ENCODE measurements around the gene TMEM202. TPM values are rescaled to one million over a fixed set of nuclear protein-coding genes. Genes with fewer than 3 reads are reported as not detected.

TMEM202 gene
- total and polyA plus RNA-seq, 10 of the 15 experiments (the other 5 are each of a cell fraction or from before 2014, with no cell fraction given) = not detected

- Histone ChIP-seq H4K20me1 (ENCODE audit: control insufficient read depth, insufficient read depth) (no peaks in the 10 kb centered on the region), H3K4me3 (no peak overlapping the region), H3K4me1 (ENCODE audit: control insufficient read depth, insufficient read depth, low read length) (no peaks in the 10 kb centered on the region), H3K79me2 (ENCODE audit: control insufficient read depth, insufficient read depth, low read length) (no peaks in the 10 kb centered on the region), H3K9ac (ENCODE audit: control insufficient read depth, insufficient read depth, low read length) (no peak overlapping the region), H3K27ac (ENCODE audit: control insufficient read depth, insufficient read depth) (no peak overlapping the region), H3K27me3 (replicated peaks in 1 of 2; ENCODE audit: control insufficient read depth in 2 of 2, insufficient read depth in 2 of 2, low read length in 1 of 2) (no peaks in the 10 kb centered on the region; a peak in 2 of 4 replicates), H3K4me2 (ENCODE audit: control insufficient read depth, insufficient read depth) (no peak overlapping the region), H3K9me3 (replicated peaks; ENCODE audit: control insufficient read depth, insufficient read depth, low read length) (no peaks in the 10 kb centered on the region), H2AFZ (ENCODE audit: control insufficient read depth, low read depth, low read length) (no peak overlapping the region), H3K36me3 (ENCODE audit: control insufficient read depth in 2 of 2, insufficient read depth in 2 of 2, low read length in 1 of 2) (no peaks in the 10 kb centered on the region)
- ATAC-seq = no peak
- TF ChIP-seq KDM1A (IDR thresholded peaks at IDR 0.05; ENCODE audit: borderline replicate concordance) = no peak
- no peak for TF ChIP-seq CREM (IDR thresholded peaks at IDR 0.05; ENCODE audit: low read depth)
- no peak for TF ChIP-seq ZNF217 (IDR thresholded peaks at IDR 0.05)
- no peak for TF ChIP-seq NR2C2 (IDR thresholded peaks at IDR 0.05; ENCODE audit: borderline replicate concordance, control insufficient read depth, insufficient read length, low read depth)
- TF ChIP-seq NR2F1 (conservative IDR thresholded peaks at IDR 0.05) = no peak
- TF ChIP-seq CBX3 (IDR thresholded peaks at IDR 0.05; ENCODE audit: borderline replicate concordance, low read depth) = no peak
- TF ChIP-seq JUNB (IDR thresholded peaks at IDR 0.05) = no peak
- no peak for TF ChIP-seq ASH2L (IDR thresholded peaks at IDR 0.05; ENCODE audit: borderline replicate concordance, low read depth)
- no peak for TF ChIP-seq CBX5 (IDR thresholded peaks at IDR 0.05; ENCODE audit: low read depth)
- TF ChIP-seq STAT3 (IDR thresholded peaks at IDR 0.05; ENCODE audit: low read depth, low read length) = no peak
- TF ChIP-seq KLF5 (IDR thresholded peaks at IDR 0.05; ENCODE audit: partially characterized antibody) = no peak
- no peak for TF ChIP-seq PBX3 (IDR thresholded peaks at IDR 0.05; ENCODE audit: insufficient replicate concordance, low read depth, low read length)
- TF ChIP-seq PRDM15 (CRISPR knock-in tag; IDR thresholded peaks at IDR 0.05) = no peak
- no peak for TF ChIP-seq CHD4 (IDR thresholded peaks at IDR 0.05)
- no TSS peak for BruUV-seq (replicated peaks)
- in situ Hi-C loops (cut with MboI) (no loop called here), intact Hi-C loops (cut with micrococcal nuclease; ENCODE audit: unreplicated experiment) (no loop called here)
- FAIRE-seq = no peak
- ChIA-PET SMC1A (ENCODE audit: uncharacterized antibody, unreplicated experiment) (interaction anchor here (0.6 kb wide), 1 partner anchor 1699 kb away, joined by 3 read pairs; no protein-coding TSS in a partner anchor), POLR2A (no interaction called here), CTCF (interaction anchor here (1.0 kb wide), 1 partner anchor 38 kb away, joined by 3 read pairs; no protein-coding TSS in a partner anchor), RAD21 (ENCODE audit: unreplicated experiment) (no interaction called here)
- 77% methylated on average over 7 of the region's 7 CpGs for WGBS (ENCODE audit: insufficient coverage, insufficient replicate concordance, low lambda C conversion rate, missing lambda C conversion rate)
- no peak for DNase-seq (ENCODE audit: low read depth, low spot score)
Measured at GRCh38 chr15:72398648-72399047, 543 bp downstream of the TMEM202 start.

All from GM12878 (cell line).